ENCODE results near the gene PTPN2.
"Not testable (repeated sequence)": the region's sequence is repeated elsewhere in the genome, so short reads cannot be mapped to it uniquely, and the experiment has no call there.

DNA sequence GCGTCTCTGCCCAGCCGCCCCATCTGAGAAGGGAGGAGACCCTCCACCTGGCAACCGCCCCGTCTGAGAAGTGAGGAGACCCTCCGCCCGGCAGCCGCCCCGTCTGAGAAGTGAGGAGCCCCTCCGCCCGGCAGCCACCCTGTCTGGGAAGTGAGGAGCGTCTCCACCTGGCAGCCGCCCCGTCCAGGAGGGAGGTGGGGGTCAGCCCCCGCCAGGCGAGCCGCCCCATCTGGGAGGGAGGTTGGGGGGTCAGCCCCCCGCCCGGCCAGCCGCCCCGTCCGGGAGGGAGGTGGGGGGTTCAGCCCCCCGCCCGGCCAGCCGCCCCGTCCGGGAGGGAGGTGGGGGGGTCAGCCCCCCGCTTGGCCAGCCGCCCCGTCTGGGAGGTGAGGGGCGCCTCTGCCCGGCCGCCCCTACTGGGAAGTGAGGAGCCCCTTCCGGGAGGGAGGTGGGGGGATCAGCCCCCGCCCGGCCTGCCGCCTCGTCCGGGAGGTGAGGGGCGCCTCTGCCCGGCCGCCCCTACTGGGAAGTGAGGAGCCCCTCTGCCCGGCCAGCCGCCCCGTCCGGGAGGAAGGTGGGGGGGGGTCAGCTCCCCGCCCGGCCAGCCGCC is 10.0 kb downstream of the PTPN2 start:
- TF ChIP-seq, protein P1, sequence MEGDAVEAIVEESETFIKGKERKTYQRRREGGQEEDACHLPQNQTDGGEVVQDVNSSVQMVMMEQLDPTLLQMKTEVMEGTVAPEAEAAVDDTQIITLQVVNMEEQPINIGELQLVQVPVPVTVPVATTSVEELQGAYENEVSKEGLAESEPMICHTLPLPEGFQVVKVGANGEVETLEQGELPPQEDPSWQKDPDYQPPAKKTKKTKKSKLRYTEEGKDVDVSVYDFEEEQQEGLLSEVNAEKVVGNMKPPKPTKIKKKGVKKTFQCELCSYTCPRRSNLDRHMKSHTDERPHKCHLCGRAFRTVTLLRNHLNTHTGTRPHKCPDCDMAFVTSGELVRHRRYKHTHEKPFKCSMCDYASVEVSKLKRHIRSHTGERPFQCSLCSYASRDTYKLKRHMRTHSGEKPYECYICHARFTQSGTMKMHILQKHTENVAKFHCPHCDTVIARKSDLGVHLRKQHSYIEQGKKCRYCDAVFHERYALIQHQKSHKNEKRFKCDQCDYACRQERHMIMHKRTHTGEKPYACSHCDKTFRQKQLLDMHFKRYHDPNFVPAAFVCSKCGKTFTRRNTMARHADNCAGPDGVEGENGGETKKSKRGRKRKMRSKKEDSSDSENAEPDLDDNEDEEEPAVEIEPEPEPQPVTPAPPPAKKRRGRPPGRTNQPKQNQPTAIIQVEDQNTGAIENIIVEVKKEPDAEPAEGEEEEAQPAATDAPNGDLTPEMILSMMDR (IDR thresholded peaks at IDR 0.05): not testable (repeated sequence)
- TF ChIP-seq POLR2A (IDR thresholded peaks at IDR 0.05): not testable (repeated sequence)
